CD14-positive monocyte (primary cell): ENCODE results near the gene NGLY1. TPM values are rescaled to one million over a fixed set of nuclear protein-coding genes. Genes with fewer than 3 reads are reported as not detected.

Source experiments
- DNase-seq, 3 donors: peaks; one replicate each; pipeline ENCODE4 v3.0.0-alpha.2; 2011 to 2022
- H2AFZ ChIP-seq: 2 replicates; pipeline ENCODE4 v1.6.0; 2012; ENCODE audit warnings: mild to moderate bottlenecking, low read depth, low read length, inconsistent platforms; ENCODE audit not compliant: insufficient read depth, poor library complexity, severe bottlenecking
- H3K27ac ChIP-seq, 2 donors: 1 replicate in 1 of 2; 2 replicates in 1 of 2; pipeline ENCODE4 v1.5.1; 2012 to 2013; ENCODE audit warnings: low read length in 2 of 2, control low read depth in 1 of 2, inconsistent platforms in 1 of 2, low read depth in 1 of 2, mild to moderate bottlenecking in 1 of 2
- H3K27me3 ChIP-seq, 2 donors: one replicate each; pipeline versions ENCODE4 v1.6.0 to v1.6.1; 2011 to 2013; ENCODE audit warnings: low read length in 2 of 2; ENCODE audit not compliant: control insufficient read depth in 2 of 2, insufficient read depth in 2 of 2
- H3K36me3 ChIP-seq, 2 donors: replicated peaks in 1 of 2; 1 replicate in 1 of 2; 2 replicates in 1 of 2; pipeline versions ENCODE4 v1.5.1 to v1.6.1; 2012 to 2013; ENCODE audit warnings: low read length in 2 of 2, control low read depth in 1 of 2, inconsistent platforms in 1 of 2, mild to moderate bottlenecking in 1 of 2; ENCODE audit not compliant: insufficient read depth in 2 of 2, control insufficient read depth in 1 of 2
- H3K4me1 ChIP-seq, 2 donors: 1 replicate in 1 of 2; 2 replicates in 1 of 2; pipeline versions ENCODE4 v1.5.1 to v1.6.1; 2012 to 2013; ENCODE audit warnings: low read length in 2 of 2, control low read depth in 1 of 2, inconsistent platforms in 1 of 2, mild to moderate bottlenecking in 1 of 2, moderate library complexity in 1 of 2; ENCODE audit not compliant: insufficient read depth in 2 of 2, control insufficient read depth in 1 of 2
- H3K4me2 ChIP-seq: replicated peaks from 2 replicates; pipeline ENCODE3; 2012; ENCODE audit warnings: low read length, moderate library complexity, mild to moderate bottlenecking; ENCODE audit not compliant: poor library complexity, severe bottlenecking; ENCODE audit errors: extremely low read depth
- H3K4me3 ChIP-seq, 3 experiments: fragments of 200-600 bp in 1 of 3; sonication (generic) in 1 of 3; replicated peaks in 1 of 3; 1 replicate in 2 of 3; 2 replicates in 1 of 3; pipeline ENCODE4 v1.5.1; 2011 to 2013; ENCODE audit warnings: low read length in 3 of 3, mild to moderate bottlenecking in 3 of 3, control low read depth in 2 of 3, low read depth in 2 of 3, inconsistent platforms in 1 of 3, moderate library complexity in 1 of 3
- H3K79me2 ChIP-seq: 2 replicates; pipeline ENCODE4 v1.6.0; 2012; ENCODE audit warnings: mild to moderate bottlenecking, control low read depth, inconsistent platforms, low read length, moderate library complexity; ENCODE audit not compliant: insufficient read depth
- H3K9ac ChIP-seq: 2 replicates; pipeline ENCODE4 v1.6.0; 2017; ENCODE audit warnings: low read length, mild to moderate bottlenecking; ENCODE audit not compliant: insufficient read depth, poor library complexity, severe bottlenecking
- H3K9me3 ChIP-seq, 2 donors: replicated peaks in 1 of 2; 1 replicate in 1 of 2; 2 replicates in 1 of 2; pipeline versions ENCODE4 v1.5.1 to v1.6.1; 2012 to 2013; ENCODE audit warnings: low read length in 2 of 2, control low read depth in 1 of 2; ENCODE audit not compliant: control insufficient read depth in 1 of 2, insufficient read depth in 1 of 2
- H4K20me1 ChIP-seq: 2 replicates; pipeline ENCODE4 v1.6.0; 2012; ENCODE audit warnings: mild to moderate bottlenecking, low read length, control low read depth, moderate library complexity; ENCODE audit not compliant: insufficient read depth
- H3K27ac Mint-ChIP-seq, 7 donors: one replicate each; pipeline ENCODE4 v1.8.0; 2020; ENCODE audit warnings: mild to moderate bottlenecking in 7 of 7, mixed read lengths in 7 of 7, moderate library complexity in 6 of 7, inconsistent platforms in 2 of 7
- H3K27me3 Mint-ChIP-seq, 3 donors: one replicate each; pipeline ENCODE4 v1.8.0; 2021 to 2022; ENCODE audit warnings: low read depth in 3 of 3, mild to moderate bottlenecking in 3 of 3, mixed read lengths in 3 of 3, moderate library complexity in 3 of 3, inconsistent platforms in 1 of 3
- H3K36me3 Mint-ChIP-seq, 2 donors: one replicate each; pipeline ENCODE4 v1.8.0; 2020; ENCODE audit warnings: mixed read lengths in 2 of 2, inconsistent platforms in 1 of 2, mild to moderate bottlenecking in 1 of 2
- H3K4me1 Mint-ChIP-seq: one replicate; pipeline ENCODE4 v1.8.0; 2020; ENCODE audit warnings: mild to moderate bottlenecking, mixed read lengths
- H3K4me3 Mint-ChIP-seq, 2 donors: one replicate each; pipeline ENCODE4 v1.8.0; 2020; ENCODE audit warnings: mild to moderate bottlenecking in 2 of 2, mixed read lengths in 2 of 2, moderate library complexity in 1 of 2
- H3K9me3 Mint-ChIP-seq, 7 donors: one replicate each; pipeline ENCODE4 v1.8.0; 2020 to 2022; ENCODE audit warnings: mixed read lengths in 7 of 7, mild to moderate bottlenecking in 6 of 7, moderate library complexity in 6 of 7, inconsistent platforms in 2 of 7
- CTCF ChIP-seq: fragments of 200-600 bp; IDR thresholded peaks from one replicate; pipeline ENCODE4 v1.8.0; 2022; ENCODE audit warnings: antibody characterized with exemption, mild to moderate bottlenecking
- WGBS: methylation state at CpG from one replicate; pipeline ENCODE4 v1.1.5; 2013; ENCODE audit warnings: missing lambda C conversion rate; ENCODE audit not compliant: insufficient coverage; 5-methylcytosine and 5-hydroxymethylcytosine counted together
- intact Hi-C, 2 donors: fragments of 100-400 bp; cut with micrococcal nuclease; formaldehyde crosslinking; loops; one replicate each; pipeline versions ENCODE4 v1.15.0 to v1.15.1; 2023
- polyA plus RNA-seq, 3 donors: library from polyadenylated mRNA; depleted of rRNA in 1 of 3; unstranded in 2 of 3; stranded (reverse) in 1 of 3; fragments of 300-500 nt in 2 of 3; fragments of >200 nt in 1 of 3; fragmentation: Illumina TruSeq in 2 of 3; gene quantifications; 1 replicate in 2 of 3; 2 replicates in 1 of 3; pipeline ENCODE4 v1.2.3, GENCODE V29; 2012 to 2021
- small RNA-seq: library from RNA; depleted of rRNA; stranded (forward); fragments of <200 nt; gene quantifications from one replicate; pipeline ENCODE3, GENCODE V24; 2012; ENCODE audit warnings: low read depth; ENCODE audit not compliant: insufficient read length

The NGLY1 gene
- polyA plus RNA-seq, 3 donors = 11.4 to 33.4 (median 29.6) TPM

GRCh38 chr3:25674670-25675069 lies 108.6 kb downstream of the NGLY1 start:
- no peaks in the 10 kb centered on the region for H3K27me3 ChIP-seq
- no peaks in the 10 kb centered on the region for H3K36me3 Mint-ChIP-seq
- H3K36me3 ChIP-seq = no peaks in the 10 kb centered on the region
- no CpG with 5 or more reads among the region's 2 CpGs for WGBS
- H3K9ac ChIP-seq = no peak overlapping the region
- no peak overlapping the region for H3K27ac Mint-ChIP-seq
- H3K4me1 ChIP-seq = no peaks in the 10 kb centered on the region
- H3K27ac ChIP-seq = no peak overlapping the region
- H3K79me2 ChIP-seq = no peaks in the 10 kb centered on the region
- peaks cover 2 to 15% (median 9%) of the 10 kb centered on the region in 7 donors for H3K9me3 Mint-ChIP-seq
- peaks cover 4% of the 10 kb centered on the region for H3K4me1 Mint-ChIP-seq
- H3K9me3 ChIP-seq = peaks cover 0 to 16% of the 10 kb centered on the region in 2 donors
- no peak for DNase-seq
- no peak for TF ChIP-seq CTCF
- H2AFZ ChIP-seq = no peak overlapping the region
- H3K4me2 ChIP-seq = no peak overlapping the region
- intact Hi-C loops = no loop called here
- no peak overlapping the region for H3K4me3 ChIP-seq
- no peak overlapping the region for H3K4me3 Mint-ChIP-seq
- no peaks in the 10 kb centered on the region for H4K20me1 ChIP-seq
- no peaks in the 10 kb centered on the region for H3K27me3 Mint-ChIP-seq

DNA sequence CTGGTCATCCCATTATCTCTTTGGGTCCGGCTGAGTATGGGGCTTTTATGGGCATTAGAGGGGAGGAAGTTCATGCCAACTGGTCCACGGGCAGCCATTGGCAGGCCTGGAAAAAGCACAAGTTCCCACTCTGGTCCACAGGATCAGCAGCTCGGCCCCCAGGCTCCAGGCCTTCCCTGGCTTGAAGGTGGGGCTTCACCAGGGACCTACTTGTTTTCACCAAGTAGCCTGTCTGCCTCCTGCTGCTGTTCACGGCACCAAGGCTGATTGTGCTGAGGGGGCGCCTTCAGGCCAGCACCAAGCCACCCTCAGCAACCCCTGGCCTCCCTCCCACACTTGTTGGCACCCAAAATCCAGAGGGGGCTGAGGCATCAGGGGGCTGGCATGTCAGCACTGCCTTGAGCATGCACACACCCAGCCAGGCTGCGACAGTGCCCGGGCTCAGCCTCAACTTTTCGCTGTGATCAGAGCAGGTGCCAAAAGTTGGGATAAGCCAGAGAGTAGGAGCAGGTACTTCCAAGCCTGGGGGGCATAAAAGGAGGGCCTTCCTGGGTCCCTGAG lies 109.4 kb downstream of the NGLY1 start:
- WGBS = 98% methylated on average over 7 of the region's 8 CpGs
- Mint-ChIP-seq H3K27ac (no peak overlapping the region), H3K27me3 (no peaks in the 10 kb centered on the region), H3K4me1 (peaks cover 4% of the 10 kb centered on the region), H3K9me3 (peaks cover 2 to 15% (median 9%) of the 10 kb centered on the region in 7 donors), H3K36me3 (no peaks in the 10 kb centered on the region), H3K4me3 (no peak overlapping the region)
- Histone ChIP-seq H4K20me1 (no peaks in the 10 kb centered on the region), H3K4me2 (no peak overlapping the region), H3K27ac (no peak overlapping the region), H3K4me3 (no peak overlapping the region), H3K9me3 (peaks cover 0 to 16% of the 10 kb centered on the region in 2 donors), H3K27me3 (no peaks in the 10 kb centered on the region), H2AFZ (no peak overlapping the region), H3K79me2 (no peaks in the 10 kb centered on the region), H3K4me1 (no peaks in the 10 kb centered on the region), H3K36me3 (no peaks in the 10 kb centered on the region), H3K9ac (no peak overlapping the region)
- no peak for TF ChIP-seq CTCF
- intact Hi-C loops = no loop called here
- DNase-seq = no peak

Small RNA genes within 50 kb of the gene (small RNA-seq; reads per million reads assigned to genes)
- gene CRIP1P2 = not detected

Other genes with a start within 250 kb of the NGLY1 start
- gene TOP2B, start 118.5 kb downstream of the NGLY1 start, polyA plus RNA-seq = 10 to 100 TPM; 21.4 to 27.0 (median 26.1) TPM
- gene OXSM, start 6.6 kb upstream of the NGLY1 start, polyA plus RNA-seq = 1 to 10 TPM; 2.9 to 8.2 (median 4.5) TPM